Frontal cortex (tissue), 4 donors: ENCODE results near the gene ADAMTS2. TPM values are rescaled to one million over a fixed set of nuclear protein-coding genes. Genes with fewer than 3 reads are reported as not detected.
"Not testable (repeated sequence)": the region's sequence is repeated elsewhere in the genome, so short reads cannot be mapped to it uniquely, and the experiment has no call there.

ENCODE experiments used
- DNase-seq, 2 donors: peaks; one replicate each; pipeline ENCODE4 v3.0.0; 2012; ENCODE audit warnings: low spot score in 2 of 2
- FAIRE-seq: peaks from 2 replicates; lab custom pipeline; 2012; peaks lifted over from hg19 to GRCh38; lab: Jason Lieb, UNC
- total RNA-seq: library from RNA; depleted of rRNA; stranded (reverse); fragments of >200 nt; gene quantifications from one replicate; pipeline ENCODE4 v1.2.3, GENCODE V29; 2014
- donor health status: control.
- donor health status: control.
- donor health status: control.

The ADAMTS2 gene
- total RNA-seq, 1 donor from 2014 or later, result 3.3 TPM

DNA sequence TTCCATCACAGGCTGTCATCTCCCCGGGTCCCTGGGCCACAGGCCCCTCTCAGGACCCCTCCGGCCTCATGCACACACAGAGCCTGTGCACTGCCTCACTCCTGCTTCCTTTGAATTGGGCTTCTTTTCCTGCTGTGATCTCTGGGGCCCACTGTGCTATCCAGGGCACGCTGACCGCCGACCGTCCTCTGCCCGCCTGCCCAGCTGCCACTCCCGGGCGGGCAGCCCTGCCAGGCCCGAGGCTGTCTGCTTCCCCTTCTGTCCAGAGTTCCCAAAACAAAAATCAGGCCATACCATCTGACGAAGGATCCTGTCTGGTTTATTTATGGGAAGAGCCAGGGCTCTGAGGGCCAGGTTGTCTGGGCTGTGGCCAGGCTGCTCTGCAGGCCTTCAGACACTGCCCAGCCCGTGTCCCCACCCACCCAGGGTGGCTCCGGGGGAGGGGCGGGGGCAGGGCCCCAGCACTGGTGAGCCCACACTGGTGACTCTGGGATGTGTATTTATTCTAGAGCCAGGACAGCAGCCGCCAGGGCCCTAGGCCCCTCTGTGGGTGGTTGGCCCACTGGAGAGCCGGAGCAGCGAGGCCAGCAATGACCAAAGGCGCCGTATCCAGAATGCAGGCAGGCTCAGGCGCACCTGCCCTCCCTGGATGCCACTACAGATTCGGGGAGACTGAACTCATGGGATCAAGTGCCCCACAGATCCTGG, 57.0 kb downstream of the ADAMTS2 start:
- DNase-seq (no peak), FAIRE-seq (no peak)

DNA sequence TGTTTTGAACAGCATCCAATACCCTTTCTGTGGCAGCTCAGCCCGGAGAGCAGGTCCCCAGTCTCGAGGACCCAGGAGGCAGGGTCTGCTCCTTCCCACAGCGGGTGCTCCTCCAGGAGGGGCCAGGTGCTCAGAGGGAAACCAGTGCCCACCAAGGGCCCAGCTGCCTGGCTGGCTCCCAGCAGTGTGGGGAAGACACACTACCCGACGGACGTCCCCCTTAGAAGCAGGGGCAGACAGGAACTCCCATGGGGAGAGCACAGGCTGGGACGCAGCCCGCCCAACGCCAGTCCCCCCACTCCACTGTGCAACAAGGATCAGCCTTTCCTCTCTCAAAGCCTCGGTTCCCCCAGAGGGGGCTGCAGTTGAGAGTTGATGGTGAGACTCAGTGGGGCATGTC, 57.6 kb downstream of the ADAMTS2 start:
- DNase-seq, result no peak
- FAIRE-seq, result no peak

DNA sequence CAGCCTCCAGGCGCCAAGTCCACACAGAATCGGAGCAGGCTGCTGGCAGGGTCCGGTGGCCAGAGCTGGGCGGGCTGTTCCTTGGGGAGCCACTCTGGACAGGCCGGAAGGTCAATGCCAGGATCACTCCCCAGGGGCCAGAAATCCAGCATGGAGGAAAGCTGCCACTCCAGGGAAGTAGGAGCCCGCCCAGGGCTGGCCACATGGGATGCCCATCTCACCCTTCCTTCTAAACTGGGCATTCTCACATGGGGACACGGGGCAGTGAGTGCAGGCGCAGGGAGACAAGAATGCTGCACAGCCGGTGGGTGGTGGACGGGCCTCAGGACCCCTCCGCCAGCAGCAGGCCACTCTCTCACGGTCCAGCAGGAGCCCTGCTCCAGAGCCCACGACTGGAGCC, 58.2 kb downstream of the ADAMTS2 start:
- FAIRE-seq (no peak), DNase-seq (no peak)

DNA sequence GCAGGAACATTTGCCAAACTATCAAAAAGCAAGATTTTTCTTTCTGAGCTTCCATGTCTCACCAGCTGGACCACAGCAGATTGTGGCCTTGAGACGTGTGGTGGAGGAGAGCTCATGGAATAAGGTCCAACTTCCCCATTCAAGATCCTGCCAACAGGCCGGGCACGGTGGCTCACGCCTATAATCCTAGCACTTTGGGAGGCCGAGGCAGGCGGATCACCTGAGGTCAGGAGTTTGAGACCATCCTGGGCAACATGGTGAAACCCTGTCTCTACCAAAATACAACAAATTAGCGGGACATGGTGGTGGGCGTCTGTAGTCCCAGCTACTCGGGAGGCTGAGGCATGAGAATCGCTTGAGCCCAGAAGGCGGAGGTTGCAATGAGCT, 59.5 kb downstream of the ADAMTS2 start:
- DNase-seq, FAIRE-seq: not testable (repeated sequence)

DNA sequence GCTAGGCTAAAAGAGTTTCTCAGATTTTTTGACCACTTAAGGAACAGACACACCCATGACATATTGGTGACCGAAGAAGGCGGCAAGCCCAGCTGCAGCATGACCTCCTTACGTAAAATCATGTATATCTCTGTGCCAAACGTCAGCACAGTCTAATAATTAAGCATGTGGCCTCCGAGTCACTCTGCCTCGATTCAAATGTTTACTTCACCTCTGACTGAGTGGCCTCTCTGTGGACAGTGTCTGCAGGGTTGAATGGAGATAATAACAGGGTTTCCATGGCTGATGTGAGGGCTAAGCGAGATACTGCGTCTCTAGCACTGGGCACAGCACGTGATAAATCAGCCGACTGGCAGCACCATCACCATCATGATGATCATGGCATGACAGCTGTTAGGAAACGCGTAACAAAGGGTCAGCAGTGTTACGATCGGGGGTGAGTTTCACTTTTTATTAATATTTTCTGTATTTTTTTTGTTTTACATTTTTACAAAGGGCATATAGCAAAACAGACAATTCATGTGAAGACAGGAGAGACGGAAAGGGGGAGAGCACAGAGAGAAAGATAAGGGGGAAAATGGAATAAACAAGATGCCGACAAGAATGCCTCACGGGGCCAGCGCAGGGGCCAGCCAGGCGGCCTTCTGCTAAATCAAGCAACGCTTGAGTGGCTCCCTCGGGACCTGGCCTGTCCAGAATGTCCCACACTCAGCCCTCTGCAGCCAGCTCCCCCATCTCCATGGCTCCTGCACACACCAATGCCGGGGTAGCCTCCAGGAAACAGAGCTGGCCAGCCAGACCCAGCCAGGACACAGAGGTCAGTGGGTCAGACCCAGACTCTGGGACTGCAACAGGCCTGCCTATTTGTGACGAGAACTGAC, 60.3 kb downstream of the ADAMTS2 start:
- peak; percentile 52 to 62 for DNase-seq
- FAIRE-seq, result no peak

DNA sequence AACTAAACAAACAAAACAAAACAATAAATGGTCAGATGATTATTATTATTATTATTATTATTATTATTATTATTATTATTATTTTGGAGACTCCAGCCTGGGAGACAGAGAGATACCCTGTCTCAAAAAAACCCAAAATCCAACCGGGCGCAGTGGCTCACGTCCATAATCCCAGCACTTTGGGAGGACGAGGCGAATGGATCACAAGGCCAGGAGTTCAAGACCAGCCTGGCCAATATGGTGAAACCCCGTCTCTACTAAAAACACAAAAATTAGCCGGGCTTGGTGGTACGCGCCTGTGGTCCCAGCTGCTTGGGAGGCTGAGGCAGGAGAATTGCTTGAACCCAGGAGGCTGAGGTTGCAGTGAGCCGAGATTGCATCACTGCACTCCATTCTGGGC, 61.4 kb downstream of the ADAMTS2 start:
- FAIRE-seq, DNase-seq: not testable (repeated sequence)

DNA sequence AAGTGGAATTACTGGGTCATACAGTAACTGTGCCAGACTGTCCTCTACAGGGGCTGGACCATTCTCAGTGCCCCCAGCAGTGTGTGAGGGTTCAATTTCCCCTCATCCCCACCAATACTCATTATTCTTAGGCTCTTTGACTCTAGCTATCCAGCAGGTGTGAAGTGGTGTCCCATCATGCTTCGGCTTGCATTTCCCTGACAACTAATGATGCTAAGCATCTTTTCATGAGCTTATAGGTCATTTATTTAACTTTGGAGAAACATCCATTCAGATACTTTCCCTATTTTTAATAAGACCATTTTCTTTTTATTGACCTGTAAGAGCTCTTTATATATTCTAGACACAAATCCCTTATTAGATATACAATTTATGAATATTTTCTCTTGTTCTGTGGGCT, 63.6 kb downstream of the ADAMTS2 start:
- FAIRE-seq (no peak), DNase-seq (no peak)

DNA sequence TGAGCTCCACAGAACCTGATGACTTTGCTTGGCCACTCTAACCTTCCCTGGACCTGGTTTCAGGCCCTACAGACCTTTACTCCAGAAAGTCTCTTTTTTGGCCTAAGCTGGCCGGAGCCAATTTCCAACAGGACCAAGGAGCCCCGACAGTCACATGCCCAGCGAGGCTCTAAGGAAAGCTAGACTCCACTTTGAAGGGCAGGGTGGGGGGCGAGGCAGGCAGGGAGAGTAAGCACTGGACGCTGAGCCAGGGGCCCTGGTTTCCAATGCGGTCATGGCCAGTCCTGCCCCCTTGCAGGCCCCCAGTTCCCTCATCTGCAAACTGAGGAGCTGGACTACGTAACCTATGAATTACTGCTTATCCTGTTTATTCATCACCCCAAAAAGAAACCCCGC, 65.2 kb downstream of the ADAMTS2 start:
- no peak for DNase-seq
- no peak for FAIRE-seq

DNA sequence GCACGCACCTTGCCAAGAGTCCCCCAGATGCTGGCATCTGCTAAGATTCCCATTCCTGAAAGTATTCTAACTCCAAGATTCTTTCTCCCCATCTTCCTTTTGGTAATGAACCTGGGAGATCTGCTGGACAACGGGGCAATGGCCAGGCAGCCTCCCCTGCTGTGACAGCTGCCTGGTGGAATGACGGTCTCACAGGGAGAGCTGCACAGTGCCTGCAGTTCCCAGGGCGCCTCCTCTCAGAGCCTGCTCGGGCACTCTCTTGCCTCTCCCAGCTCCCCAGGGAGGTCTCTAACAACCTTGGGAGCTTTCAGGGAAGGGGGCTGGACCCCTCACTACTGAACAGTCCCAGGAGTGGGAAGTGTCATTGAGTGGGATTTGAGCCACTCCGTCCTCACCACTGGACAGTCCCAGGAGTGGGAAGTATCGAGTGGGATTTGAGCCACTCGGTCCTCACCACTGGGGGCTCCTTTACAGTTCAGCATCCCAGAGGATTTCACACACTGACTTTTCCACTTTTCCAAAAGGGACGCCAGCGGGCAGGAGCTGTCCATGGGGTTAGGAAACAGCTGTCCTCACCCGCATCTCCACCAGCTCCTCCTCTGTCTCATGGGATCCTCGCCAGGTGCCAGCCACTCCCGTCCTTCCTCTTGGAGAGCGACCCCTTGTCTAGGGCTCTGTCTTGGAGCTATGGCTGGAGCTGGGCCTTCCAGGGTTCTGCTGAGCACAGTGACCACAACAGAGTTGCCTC, 65.7 kb downstream of the ADAMTS2 start:
- DNase-seq (no peak), FAIRE-seq (no peak)

DNA sequence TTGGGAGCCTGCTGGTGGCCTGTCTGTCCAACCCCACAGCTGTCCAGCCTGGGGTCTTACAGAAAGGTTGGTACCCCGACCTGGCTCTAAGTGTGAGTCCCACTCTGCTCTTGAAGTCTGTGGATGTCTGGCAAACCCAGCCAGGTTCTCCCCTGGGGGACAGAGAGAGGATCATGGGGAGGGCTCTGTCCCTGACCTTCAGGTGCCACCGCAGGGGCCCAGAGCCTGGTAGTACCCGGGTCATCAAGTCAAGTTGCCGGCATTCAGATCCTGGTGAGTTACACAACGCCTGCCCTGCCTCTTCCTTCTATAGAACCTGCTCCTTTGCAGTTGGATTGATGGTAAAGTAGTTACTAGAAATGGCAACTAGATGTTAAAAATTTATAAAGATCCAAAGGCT, 66.7 kb downstream of the ADAMTS2 start:
- no peak for DNase-seq
- FAIRE-seq, result no peak

DNA sequence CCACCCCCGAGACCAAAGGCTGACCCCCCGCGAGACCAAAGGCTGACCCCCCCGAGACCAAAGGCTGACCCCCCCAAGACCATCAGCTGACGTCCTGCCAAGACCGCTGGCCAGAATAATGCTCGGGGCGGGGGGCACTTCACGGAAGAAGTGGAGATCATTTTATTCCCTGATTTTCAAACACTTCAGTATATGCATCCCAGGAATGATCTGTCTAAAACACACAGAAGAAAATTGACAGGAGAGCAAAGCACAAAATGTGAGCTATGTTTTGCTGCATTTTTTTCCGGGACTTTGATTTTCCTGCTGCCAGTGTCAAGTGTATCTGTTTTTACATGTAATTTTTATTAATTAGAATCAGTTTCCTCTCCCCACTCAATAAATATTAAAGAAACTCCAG, 67.1 kb downstream of the ADAMTS2 start:
- DNase-seq (no peak), FAIRE-seq (no peak)

DNA sequence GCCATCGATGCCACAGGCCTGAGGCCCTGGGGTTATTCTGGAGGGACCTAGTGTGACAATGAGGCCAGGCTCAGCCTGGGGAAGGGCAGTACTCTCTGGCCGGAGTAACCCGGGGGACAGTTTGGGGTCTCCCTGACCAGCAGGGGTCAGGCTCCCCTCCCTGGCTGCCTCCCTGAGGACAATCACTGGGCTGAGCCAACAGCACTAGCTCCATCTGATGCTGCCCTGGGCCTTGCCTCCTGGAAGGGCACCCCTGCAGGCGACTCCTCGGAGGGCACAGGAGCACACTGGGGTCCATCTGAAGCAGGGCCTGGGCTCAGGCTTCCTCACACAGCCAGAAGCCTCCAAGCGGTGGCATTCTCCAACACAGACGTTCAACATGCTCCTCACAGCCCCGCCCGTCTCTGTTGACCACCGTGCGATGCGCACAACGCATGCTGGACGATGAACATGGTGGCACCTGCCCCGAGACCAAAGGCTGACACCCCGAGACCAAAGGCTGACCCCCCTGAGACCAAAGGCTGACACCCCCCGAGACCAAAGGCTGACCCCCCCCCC, 68.3 kb downstream of the ADAMTS2 start:
- FAIRE-seq (no peak), DNase-seq (no peak)

DNA sequence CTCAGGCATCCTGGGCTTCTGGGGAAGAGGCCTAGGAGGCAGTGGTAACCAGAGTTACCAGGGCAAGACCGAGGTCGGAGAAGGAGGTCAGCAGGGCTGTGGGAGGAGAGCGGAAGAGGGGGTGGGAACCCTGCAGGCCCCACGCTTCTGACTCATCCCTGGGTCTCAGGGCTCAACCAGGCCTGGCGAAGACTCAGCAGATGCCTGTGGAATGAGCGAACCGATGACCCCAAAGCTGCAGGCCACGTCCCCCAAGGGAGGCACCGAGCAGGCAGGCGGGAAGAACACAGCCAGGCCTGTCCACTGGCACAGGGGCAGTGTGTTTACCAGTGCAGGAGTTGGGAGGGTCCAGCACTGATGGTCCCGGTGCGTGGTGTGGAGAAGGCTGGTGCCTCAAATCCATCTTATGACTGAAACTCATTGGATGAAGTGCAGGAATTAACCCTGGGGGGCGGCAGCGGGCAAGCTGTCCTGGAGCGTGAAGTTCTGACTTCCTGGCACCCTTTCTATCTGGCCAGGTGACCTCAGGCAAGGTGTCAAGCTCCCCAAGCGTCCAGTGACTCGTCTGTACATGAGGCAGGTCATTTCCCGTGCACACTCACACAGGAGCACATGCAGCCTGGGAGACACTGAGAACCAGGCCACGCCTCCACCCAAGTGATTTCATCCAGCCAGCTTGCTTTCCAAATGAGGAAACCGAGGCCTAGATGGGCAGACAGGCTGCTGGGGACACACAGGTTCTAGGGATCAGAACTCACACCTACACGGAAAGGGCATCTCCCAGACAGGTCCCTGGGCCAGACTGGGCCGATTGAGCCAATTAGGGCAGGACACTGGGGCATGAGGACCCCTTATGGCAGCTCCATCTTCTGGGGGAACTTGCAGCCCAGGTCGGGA, 69.1 kb downstream of the ADAMTS2 start:
- DNase-seq (no peak), FAIRE-seq (no peak)

DNA sequence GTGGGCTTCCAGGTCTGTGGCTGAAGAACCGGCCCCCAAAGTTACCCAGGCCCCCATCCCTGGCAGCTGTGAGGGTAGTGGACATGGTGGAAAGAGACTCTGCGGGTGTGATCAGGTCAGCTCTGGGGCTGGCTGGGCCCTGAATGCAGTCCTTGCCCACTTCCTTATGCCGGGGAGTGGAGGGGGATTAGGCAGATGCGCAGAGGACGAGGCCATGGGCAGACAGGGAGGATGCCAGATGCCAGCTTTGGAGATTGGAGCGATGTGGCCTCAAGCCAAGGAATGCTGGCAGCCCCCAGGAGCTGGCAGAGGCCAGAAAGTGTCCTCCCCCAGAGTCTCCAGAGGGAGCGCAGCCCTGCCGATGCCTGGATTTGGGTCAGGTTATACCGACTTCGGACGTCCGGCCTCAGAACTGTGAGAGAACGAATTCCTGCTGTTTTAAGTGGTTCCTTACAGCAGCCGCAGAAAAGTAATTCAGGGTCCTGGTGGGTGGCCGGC, 69.8 kb downstream of the ADAMTS2 start:
- DNase-seq, result no peak
- FAIRE-seq, result no peak

DNA sequence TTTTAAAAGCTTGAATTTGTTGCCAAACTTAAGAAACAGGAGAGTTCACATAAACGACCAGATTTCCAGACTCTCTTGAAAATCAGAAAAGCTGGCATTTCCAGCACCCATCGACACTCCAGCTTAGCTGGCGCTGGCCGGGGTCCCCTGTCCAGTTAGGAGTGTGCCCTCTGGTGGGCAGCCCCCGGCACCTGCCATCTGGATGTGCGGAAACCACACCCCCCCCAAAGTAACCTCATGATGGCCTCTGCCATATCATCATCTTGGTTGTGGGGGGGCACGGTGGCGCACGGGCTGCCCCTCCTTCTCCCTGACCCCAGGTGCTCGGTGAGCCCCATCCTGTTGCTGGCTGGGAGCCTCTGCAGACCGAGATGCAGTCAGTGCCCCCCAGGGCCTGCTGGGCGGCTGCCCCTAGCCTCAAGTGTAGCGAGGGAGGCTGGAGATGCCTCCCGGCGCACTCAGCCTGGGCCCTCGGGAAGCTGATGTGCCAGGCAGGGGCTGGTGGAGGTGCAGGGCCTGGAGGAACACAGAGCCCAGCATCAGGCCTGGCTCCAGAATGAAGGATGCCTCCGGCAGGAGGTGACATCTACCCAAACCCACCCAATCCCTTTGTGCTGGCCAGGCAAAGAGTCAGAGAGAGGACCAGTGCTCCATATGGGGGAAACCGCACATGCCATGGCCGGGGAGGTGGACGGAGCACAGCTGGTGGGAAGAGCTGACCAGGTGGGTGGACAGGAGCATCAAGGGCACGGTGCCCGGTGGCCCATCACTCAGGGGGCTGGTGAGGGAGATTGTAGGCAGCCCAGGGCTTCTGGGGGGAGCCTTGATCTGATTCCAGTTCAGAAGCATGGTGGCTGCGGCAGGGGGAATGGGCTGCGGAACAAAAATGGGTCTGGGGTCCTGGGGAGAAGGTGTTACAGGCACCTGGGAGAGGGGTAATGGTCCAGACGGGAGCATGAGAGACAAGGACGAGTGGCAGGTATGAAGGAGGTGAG, 70.6 kb downstream of the ADAMTS2 start:
- DNase-seq, result no peak
- no peak for FAIRE-seq

DNA sequence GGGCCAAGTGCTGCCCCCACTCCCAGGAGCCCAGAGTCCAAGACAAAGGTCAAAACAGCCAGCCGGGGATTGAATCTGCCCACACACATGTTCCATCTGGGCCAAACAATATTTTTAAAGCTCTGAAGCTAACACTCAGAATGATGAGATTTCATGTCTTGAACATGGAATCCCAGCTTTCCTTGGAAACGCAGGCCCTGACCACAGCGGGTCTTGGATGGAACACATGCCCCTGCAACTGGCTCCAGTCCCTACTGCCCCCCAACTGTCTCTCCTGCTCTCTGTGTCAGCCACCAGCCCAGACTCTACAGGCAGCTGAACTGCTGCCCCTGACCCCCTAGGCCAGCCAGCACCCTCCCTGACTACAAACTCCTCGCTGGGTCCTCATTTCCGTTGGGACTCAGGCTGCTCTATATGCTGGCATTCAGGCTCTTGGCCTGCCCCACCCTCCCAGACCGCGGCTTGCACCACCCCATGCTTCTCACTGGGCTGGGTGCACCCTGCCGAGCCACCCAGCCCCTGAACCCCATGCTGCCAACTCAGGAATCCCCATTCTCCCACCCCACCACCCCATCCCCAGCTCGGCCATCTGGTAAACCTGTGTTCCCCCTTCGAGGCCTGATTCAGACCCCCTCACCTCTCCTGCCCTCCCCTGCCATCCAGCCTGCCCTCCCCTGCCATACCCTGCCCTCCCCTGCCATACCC, 71.7 kb downstream of the ADAMTS2 start:
- no peak for DNase-seq

DNA sequence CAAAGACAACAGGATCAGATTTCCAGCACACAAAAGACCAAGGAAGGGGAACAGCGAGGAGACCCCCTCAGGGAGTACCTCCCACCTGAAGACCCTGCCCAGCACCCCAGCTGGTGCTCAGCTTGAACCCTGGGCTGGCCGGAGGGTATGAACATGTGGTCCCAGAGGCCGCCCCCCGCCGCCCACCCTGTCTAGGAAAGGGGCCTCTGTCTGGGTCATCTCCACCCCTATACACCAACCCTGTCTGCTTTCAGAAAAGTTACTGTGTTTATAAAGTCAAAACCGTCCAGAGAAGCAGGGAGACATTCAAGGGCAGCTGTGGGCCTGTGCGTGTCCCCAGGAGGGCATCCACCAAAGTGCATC, 72.2 kb downstream of the ADAMTS2 start:
- FAIRE-seq, result no peak
- DNase-seq, result no peak

More for the DNA sequence above, 71.7 kb downstream of the ADAMTS2 start:
- no peak for FAIRE-seq
